ENCODE results near the gene CYBRD1. TPM values are rescaled to one million over a fixed set of nuclear protein-coding genes. Genes with fewer than 3 reads are reported as not detected.

The CYBRD1 gene
- total and polyA plus RNA-seq, 7 donors: 12.3 to 47.3 (median 15.2) TPM

- intact Hi-C loops (cut with DNase I): no loop called here
- DNase-seq (no peak), ATAC-seq (no peak)
- TF ChIP-seq, protein P1, sequence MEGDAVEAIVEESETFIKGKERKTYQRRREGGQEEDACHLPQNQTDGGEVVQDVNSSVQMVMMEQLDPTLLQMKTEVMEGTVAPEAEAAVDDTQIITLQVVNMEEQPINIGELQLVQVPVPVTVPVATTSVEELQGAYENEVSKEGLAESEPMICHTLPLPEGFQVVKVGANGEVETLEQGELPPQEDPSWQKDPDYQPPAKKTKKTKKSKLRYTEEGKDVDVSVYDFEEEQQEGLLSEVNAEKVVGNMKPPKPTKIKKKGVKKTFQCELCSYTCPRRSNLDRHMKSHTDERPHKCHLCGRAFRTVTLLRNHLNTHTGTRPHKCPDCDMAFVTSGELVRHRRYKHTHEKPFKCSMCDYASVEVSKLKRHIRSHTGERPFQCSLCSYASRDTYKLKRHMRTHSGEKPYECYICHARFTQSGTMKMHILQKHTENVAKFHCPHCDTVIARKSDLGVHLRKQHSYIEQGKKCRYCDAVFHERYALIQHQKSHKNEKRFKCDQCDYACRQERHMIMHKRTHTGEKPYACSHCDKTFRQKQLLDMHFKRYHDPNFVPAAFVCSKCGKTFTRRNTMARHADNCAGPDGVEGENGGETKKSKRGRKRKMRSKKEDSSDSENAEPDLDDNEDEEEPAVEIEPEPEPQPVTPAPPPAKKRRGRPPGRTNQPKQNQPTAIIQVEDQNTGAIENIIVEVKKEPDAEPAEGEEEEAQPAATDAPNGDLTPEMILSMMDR (IDR thresholded peaks at IDR 0.05): no peak
- WGBS, 3 donors: 83 to 95% (median 88%) methylated on average over 4 of the region's 4 CpGs
- peaks cover 0 to 13% of the 10 kb centered on the region in 2 donors for H3K36me3 ChIP-seq (ENCODE audit: insufficient read depth in 1 of 2, low read depth in 1 of 2)
- H3K27me3 ChIP-seq (ENCODE audit: insufficient read depth in 3 of 3, low read length in 2 of 3): no peaks in the 10 kb centered on the region
- no peak overlapping the region for H3K4me3 ChIP-seq
- no peaks in the 10 kb centered on the region for H3K9me3 ChIP-seq
- no peak overlapping the region for H3K27ac ChIP-seq
- H3K4me1 ChIP-seq: no peaks in the 10 kb centered on the region
These were observed 35.1 kb downstream of the CYBRD1 start for GRCh38 chr2:171557363-171557762.

GRCh38 chr2:171563301-171563700, 41.0 kb downstream of the CYBRD1 start:
- intact Hi-C loops (cut with DNase I): no loop called here
- WGBS, 3 donors: 84 to 92% (median 86%) methylated on average over 3 of the region's 3 CpGs
- DNase-seq (no peak), ATAC-seq (no peak)
- no peaks in the 10 kb centered on the region for H3K4me1 ChIP-seq
- TF ChIP-seq, protein P1 (IDR thresholded peaks at IDR 0.05): no peak
- no peak overlapping the region for H3K4me3 ChIP-seq
- no peaks in the 10 kb centered on the region for H3K36me3 ChIP-seq (ENCODE audit: insufficient read depth in 1 of 2, low read depth in 1 of 2)
- no peaks in the 10 kb centered on the region for H3K9me3 ChIP-seq
- no peak overlapping the region for H3K27ac ChIP-seq
- H3K27me3 ChIP-seq (ENCODE audit: insufficient read depth in 3 of 3, low read length in 2 of 3): no peaks in the 10 kb centered on the region

GRCh38 chr2:171564463-171564862, 42.2 kb downstream of the CYBRD1 start:
- intact Hi-C loops (cut with DNase I): no loop called here
- Histone ChIP-seq H3K4me3 (no peak overlapping the region), H3K27ac (no peak overlapping the region), H3K27me3 (ENCODE audit: insufficient read depth in 3 of 3, low read length in 2 of 3) (no peaks in the 10 kb centered on the region), H3K9me3 (no peaks in the 10 kb centered on the region), H3K4me1 (no peaks in the 10 kb centered on the region), H3K36me3 (ENCODE audit: insufficient read depth in 1 of 2, low read depth in 1 of 2) (no peaks in the 10 kb centered on the region)
- TF ChIP-seq, protein P1 (IDR thresholded peaks at IDR 0.05): no peak
- 91 to 95% (median 91%) methylated on average over 5 of the region's 5 CpGs for WGBS, 3 donors
- no peak for ATAC-seq
- no peak for DNase-seq

DNA sequence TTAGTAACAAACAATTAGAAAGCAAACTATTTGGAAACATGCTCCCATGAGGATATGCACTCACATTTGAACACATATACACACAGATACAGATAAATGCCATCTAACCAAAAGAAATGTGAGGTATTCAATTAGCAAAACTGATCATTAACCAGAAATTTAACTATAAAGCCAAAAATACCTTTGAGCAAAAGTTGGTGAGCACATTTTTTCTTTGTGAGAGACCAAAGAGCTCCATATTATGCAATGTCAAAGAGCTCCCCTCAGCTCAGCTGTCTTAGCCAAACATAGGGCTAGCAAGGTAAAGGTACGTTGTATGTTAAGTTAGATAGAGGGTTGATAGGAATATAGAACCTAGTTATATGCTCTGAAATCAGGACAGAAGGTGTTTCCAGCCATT, 43.8 kb downstream of the CYBRD1 start:
- no peaks in the 10 kb centered on the region for H3K4me1 ChIP-seq
- no peak overlapping the region for H3K4me3 ChIP-seq
- TF ChIP-seq, protein P1 (IDR thresholded peaks at IDR 0.05): no peak
- no peaks in the 10 kb centered on the region for H3K36me3 ChIP-seq (ENCODE audit: insufficient read depth in 1 of 2, low read depth in 1 of 2)
- H3K27me3 ChIP-seq (ENCODE audit: insufficient read depth in 3 of 3, low read length in 2 of 3): no peaks in the 10 kb centered on the region
- H3K27ac ChIP-seq: no peak overlapping the region
- DNase-seq (no peak), ATAC-seq (no peak)
- intact Hi-C loops (cut with DNase I): no loop called here
- no peaks in the 10 kb centered on the region for H3K9me3 ChIP-seq
- WGBS, 3 donors: 0% methylated on average over 1 of the region's 1 CpG

DNA sequence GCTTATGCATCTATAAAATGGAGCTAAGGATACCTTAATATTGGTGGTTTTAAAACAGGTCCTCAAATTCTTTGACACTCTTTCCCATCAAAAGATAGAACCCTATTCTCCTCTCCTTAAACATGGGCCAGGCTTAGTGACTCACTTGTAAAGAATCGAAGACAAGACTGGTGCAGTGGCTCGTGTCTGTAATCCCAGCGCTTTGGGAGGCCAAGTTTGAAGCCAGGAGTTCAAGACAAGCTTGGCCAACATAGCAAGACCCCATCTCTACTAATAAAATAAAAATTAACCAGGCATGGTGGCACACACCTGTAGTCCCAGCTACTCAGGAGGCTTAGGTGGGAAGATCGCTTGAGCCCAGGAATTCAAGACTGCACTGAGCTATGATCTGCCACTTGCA, 44.5 kb downstream of the CYBRD1 start:
- TF ChIP-seq, protein P1 (IDR thresholded peaks at IDR 0.05): no peak

More for the DNA sequence above, 44.5 kb downstream of the CYBRD1 start:
- H3K4me1 ChIP-seq: no peaks in the 10 kb centered on the region
- H3K4me3 ChIP-seq: no peak overlapping the region
- DNase-seq (no peak), ATAC-seq (no peak)
- intact Hi-C loops (cut with DNase I): no loop called here
- WGBS, 3 donors: 89 to 95% (median 92%) methylated on average over 4 of the region's 4 CpGs
- no peak overlapping the region for H3K27ac ChIP-seq
- H3K9me3 ChIP-seq: no peaks in the 10 kb centered on the region
- H3K27me3 ChIP-seq (ENCODE audit: insufficient read depth in 3 of 3, low read length in 2 of 3): no peaks in the 10 kb centered on the region
- H3K36me3 ChIP-seq (ENCODE audit: insufficient read depth in 1 of 2, low read depth in 1 of 2): no peaks in the 10 kb centered on the region

Data from psoas muscle (tissue), 8 donors.